Measurements from ENCODE around the gene HELZ.
A peak's percentile ranks its signal among the peaks of the same experiment; 100 is the strongest.

DNA sequence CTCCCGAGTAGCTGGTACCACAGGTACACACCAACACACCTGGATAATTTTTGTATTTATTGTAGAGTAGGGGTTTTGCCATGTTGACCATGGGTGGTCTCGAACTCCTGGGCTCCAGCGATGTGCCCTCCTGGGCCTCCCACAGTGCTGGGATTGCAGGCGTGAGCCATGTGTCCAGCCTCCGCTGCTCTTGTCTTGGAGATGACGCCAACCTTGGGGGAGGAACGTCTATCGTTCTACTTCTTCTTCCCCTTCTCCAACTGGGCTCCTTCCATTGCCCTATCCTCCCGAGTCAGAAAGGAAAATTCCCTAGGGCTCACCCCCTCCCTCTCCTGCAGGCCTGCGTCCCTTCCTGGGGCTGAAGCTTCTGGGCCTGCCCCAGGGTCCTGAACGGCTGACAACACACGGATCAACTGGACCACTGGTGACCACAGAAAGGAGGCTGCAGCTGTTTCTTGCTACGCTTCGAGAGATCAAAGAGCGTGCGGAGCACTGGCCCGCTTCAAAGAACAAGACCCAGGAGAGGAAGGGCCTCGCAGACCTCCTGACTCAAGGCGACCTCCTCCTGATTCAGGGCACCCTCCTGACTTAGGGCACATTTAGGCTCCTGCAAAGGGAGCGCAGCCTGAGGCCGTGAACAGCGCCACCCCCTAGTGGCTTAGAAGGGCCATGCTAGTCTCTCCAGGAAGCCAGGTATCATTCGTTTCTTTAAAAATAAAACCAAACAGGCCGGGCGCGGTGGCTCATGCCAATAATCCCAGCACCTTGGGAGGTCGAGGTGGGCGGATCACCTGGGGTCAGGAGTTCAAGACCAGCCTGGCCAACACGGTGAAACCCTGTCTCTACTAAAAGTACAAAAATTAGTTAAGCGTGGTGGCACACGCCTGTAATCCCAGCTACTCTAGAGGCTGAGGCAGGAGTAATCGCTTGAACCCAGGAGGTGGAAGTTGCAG lies 48.5 kb upstream of the HELZ start:
- TF ChIP-seq POLR2AphosphoS5 (IDR thresholded peaks at IDR 0.05) = no peak
- TF ChIP-seq, protein P1, sequence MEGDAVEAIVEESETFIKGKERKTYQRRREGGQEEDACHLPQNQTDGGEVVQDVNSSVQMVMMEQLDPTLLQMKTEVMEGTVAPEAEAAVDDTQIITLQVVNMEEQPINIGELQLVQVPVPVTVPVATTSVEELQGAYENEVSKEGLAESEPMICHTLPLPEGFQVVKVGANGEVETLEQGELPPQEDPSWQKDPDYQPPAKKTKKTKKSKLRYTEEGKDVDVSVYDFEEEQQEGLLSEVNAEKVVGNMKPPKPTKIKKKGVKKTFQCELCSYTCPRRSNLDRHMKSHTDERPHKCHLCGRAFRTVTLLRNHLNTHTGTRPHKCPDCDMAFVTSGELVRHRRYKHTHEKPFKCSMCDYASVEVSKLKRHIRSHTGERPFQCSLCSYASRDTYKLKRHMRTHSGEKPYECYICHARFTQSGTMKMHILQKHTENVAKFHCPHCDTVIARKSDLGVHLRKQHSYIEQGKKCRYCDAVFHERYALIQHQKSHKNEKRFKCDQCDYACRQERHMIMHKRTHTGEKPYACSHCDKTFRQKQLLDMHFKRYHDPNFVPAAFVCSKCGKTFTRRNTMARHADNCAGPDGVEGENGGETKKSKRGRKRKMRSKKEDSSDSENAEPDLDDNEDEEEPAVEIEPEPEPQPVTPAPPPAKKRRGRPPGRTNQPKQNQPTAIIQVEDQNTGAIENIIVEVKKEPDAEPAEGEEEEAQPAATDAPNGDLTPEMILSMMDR (IDR thresholded peaks at IDR 0.05) = peak in 3 of 4 experiments; percentile 48 to 74 (median 57)

Data from prostate gland (tissue), 2 donors.